ENCODE measurements around the gene PPP2R5C. TPM values are rescaled to one million over a fixed set of nuclear protein-coding genes. Genes with fewer than 3 reads are reported as not detected.

PPP2R5C gene
- total and polyA plus RNA-seq, 9 of the 15 experiments (the other 6 are each of a cell fraction or from before 2014, with no cell fraction given), result 284 to 617 (median 395) TPM

- no peak for TF ChIP-seq GATAD2B (IDR thresholded peaks at IDR 0.05; ENCODE audit: borderline replicate concordance)
- TF ChIP-seq TAF9B (IDR thresholded peaks at IDR 0.05; ENCODE audit: partially characterized antibody), result peak; percentile 82
- TF ChIP-seq SAP30 (IDR thresholded peaks at IDR 0.05; ENCODE audit: borderline replicate concordance, insufficient read depth, low read depth, low read length, poor library complexity, severe bottlenecking), result peak; percentile 82
- TF ChIP-seq ARHGAP35 (IDR thresholded peaks at IDR 0.05; ENCODE audit: partially characterized antibody), result peak; percentile 99
- peak in 1 of 2 experiments; percentile 36; a peak in 1 of 4 replicates for TF ChIP-seq TRIM24 (IDR thresholded peaks at IDR 0.05)
- no peak for TF ChIP-seq MBD1 (CRISPR knock-in tag; IDR thresholded peaks at IDR 0.05)
- no peak for TF ChIP-seq BRD9 (IDR thresholded peaks at IDR 0.05; ENCODE audit: low read depth, partially characterized antibody)
- peak in 1 of 3 experiments; percentile 31 for TF ChIP-seq YY1 (IDR thresholded peaks at IDR 0.05; ENCODE audit: borderline replicate concordance in 1 of 3, control insufficient read depth in 1 of 3, extremely low read depth in 1 of 3, insufficient read depth in 3 of 3, insufficient read length in 1 of 3, insufficient replicate concordance in 2 of 3, low read depth in 1 of 3, low read length in 2 of 3)
- TF ChIP-seq GABPA (tag; conservative IDR thresholded peaks at IDR 0.05; ENCODE audit: low read depth), result peak; percentile 63; the same call in 1 of the 2 replicates
- no peak for TF ChIP-seq RBM15 (IDR thresholded peaks at IDR 0.05; ENCODE audit: insufficient read depth, low read length)
- TF ChIP-seq CREM (IDR thresholded peaks at IDR 0.05; ENCODE audit: low read depth), result peak; percentile 100
- no peak for TF ChIP-seq ZNF76 (CRISPR knock-in tag; IDR thresholded peaks at IDR 0.05; ENCODE audit: borderline replicate concordance)
- TF ChIP-seq SMAD1 (IDR thresholded peaks at IDR 0.05; ENCODE audit: low read depth, low read length, partially characterized antibody), result peak; percentile 92
- peak; percentile 100 for TF ChIP-seq CEBPG (CRISPR knock-in tag; IDR thresholded peaks at IDR 0.05)
- TF ChIP-seq CEBPG (tag; conservative IDR thresholded peaks at IDR 0.05 in 1 of 2, IDR thresholded peaks at IDR 0.05 in 1 of 2), result peak; percentile 98 to 99
- no peak for TF ChIP-seq ZNF511 (CRISPR knock-in tag; IDR thresholded peaks at IDR 0.05)
- TF ChIP-seq EP300 (IDR thresholded peaks at IDR 0.05; ENCODE audit: low read length), result 0 out of 2 replicates have a peak, but pooled peaks have one; percentile 8
- TF ChIP-seq MAFF (IDR thresholded peaks at IDR 0.05; ENCODE audit: low read length), result peak; percentile 59; the same call in 1 of the 2 replicates
- TF ChIP-seq RBM39 (optimal IDR thresholded peaks at IDR 0.05; ENCODE audit: low read depth, low read length), result no peak
- TF ChIP-seq ETS1 (conservative IDR thresholded peaks at IDR 0.05; ENCODE audit: control insufficient read depth, low read depth, low read length), result peak; percentile 64; the same call in 1 of the 2 replicates
- no peak for TF ChIP-seq CHCHD3 (CRISPR knock-in tag; IDR thresholded peaks at IDR 0.05)
- TF ChIP-seq L3MBTL2 (IDR thresholded peaks at IDR 0.05), result peak; percentile 83
- TF ChIP-seq IRF9 (tag; IDR thresholded peaks at IDR 0.05), result peak; percentile 47; the same call in 1 of the 2 replicates
Measured at GRCh38 chr14:101947904-101948665, 186.6 kb downstream of the PPP2R5C start (continued).
